Forelimb muscle (tissue), 1 donor: ENCODE results near the gene MAP1B. TPM values are rescaled to one million over a fixed set of nuclear protein-coding genes. Genes with fewer than 3 reads are reported as not detected.
A peak's percentile ranks its signal among the peaks of the same experiment; 100 is the strongest.

Source experiments
- DNase-seq: peaks from one replicate; pipeline ENCODE4 v3.0.0-alpha.2; 2013; ENCODE audit warnings: low read depth
- polyA plus RNA-seq: library from polyadenylated mRNA; unstranded; fragments of 120-200 nt; gene quantifications from one replicate; pipeline ENCODE4 v1.2.1, GENCODE V29; 2013; ENCODE audit not compliant: insufficient read length

The MAP1B gene
- polyA plus RNA-seq, 1 donor = 32.5 TPM

DNA sequence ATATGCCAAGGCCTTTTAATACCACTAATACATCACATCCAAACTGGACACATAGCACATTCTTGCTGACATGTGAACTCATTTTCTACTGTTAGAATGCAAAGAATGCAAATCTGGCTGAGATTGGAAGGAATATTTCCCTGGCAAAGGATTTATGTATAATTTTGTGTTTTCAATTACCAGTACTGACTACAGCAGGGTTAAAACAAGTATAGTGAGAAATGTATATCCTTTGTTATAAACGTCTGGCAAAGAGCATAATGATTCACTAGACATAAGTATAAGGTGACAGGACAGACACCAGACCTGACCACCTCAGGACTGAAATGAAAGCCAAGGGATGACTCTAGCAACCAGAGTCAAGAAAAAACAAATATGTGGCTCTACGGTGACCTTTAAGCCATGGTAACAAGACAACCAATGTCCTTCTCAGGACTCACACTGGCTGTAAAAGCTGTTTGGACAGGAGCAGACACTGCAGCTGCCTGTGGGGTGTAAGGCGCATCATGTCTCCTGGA lies 117.7 kb downstream of the MAP1B start:
- no peak for DNase-seq

DNA sequence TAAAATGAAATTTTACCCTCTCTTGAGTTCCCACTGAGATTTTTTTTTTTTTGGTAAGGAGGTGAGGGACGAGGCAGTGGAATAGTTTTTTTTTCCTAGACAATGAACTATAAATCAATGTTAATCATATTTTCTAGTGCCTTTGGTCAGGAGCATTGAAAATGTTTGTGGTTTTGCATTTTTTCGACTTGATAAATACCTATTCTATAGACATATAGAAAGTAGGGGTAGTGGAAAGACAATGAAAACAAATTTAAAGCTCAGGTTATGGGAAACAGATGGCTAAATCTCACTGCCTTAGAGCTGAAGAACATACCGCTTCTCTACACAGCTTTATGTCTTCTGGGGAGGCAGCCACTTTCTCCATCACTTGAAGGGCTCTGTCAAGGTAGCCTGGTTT lies 118.5 kb downstream of the MAP1B start:
- no peak for DNase-seq

DNA sequence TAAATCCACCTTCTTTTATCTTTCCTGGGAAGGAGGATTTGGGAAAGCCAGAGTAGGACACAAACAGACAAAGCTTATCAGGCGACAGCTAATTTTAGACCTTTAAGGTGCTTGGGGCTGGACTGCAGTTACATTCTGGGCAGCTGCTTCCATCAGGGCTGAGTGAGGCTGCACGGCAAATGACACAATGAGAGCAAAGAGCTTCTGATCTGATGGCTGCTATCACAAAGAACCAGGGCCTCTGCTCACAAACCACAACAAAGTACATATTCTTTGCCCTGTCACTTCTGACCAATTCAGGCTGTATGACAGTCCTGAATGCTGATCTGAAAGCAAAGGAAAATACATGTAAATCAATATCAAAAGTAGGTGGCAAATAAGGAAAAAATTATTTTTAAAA lies 119.7 kb downstream of the MAP1B start:
- DNase-seq = no peak

DNA sequence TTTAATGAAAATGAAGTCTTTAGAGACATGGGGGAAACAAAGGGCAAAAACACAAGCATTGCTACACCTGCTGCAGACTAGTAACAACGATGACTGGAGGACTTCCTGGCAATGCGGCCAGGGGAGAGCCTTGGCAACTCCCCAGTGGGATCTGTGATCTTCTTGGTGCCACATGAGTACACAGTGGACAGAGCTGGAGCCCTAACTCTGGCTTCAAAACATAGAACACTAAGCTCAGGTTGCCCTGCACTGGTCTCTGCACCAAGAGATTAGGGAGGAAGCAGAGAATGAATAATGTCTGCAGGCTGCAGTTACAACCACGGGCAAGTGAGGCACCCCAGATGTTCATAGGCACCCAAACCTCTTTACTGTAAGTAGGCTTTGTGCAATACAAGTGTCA lies 121.7 kb downstream of the MAP1B start:
- DNase-seq = no peak

DNA sequence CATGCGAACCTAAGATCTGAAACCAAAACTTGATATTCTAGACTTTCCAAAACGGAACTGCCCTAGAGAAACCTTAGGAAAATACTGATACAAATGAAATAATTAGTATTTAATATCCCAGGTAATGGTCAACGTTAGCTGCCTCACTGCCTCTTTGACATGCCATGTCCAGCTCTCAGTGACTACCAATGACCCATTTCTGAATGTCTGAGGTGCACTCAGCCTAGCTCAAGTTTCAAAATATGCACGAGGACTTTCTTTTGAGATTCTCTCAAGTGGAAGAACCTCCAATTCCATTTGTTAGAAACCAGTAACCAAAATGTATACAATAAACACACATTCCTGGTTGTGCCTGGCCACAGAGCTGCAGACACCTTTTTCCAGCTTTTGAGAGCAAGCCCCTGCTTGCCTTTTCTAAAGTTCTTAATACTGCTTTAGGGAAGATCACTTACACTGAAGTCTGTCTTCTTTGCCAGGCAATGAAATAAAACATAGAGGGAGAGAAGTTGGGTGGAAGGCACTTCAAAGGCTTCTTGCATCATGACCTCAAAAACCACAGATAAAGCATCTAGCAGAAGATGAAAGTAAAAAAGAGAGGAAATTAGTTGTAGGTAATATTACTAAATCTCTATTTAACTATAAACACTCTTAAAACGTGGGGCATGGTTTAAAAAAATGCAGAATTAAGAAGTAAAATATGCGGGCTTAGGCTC lies 124.9 kb downstream of the MAP1B start:
- no peak for DNase-seq

DNA sequence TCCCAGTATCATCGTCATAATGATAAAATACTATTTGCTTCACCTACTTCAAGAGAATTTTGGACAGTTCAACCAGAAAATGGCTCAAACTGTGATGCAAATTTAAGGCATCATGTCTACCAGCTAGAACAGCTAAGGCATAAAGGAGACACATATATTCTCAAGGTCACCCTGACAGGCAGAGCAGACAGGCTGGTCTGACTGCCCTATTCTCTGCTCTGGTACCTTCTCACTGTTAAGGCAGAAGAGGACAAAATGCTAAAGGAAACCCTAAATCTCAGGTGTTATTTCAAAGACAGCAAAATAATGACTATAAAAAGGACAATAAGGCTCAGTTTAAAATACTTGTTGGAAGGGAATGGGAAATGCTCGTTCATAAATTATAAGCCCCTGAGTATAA lies 125.6 kb downstream of the MAP1B start:
- DNase-seq = no peak

DNA sequence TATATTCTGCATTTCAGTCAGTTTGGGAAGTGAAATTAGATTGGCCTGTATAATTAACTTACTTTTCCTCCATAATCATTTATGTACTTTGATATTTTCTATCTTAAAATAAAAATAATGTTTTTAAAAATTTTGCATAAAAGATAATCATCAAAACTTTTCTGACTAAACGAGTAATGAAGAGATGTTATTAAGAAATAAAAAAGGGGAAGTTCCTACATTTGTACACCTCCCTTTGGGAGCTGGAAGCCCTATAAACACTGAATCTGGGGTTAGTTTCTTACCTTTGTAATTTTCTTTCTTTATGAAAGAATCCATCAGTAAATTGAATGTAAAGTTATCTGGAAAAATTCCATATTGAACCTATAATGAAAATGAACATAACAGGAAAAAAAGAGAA lies 126.6 kb downstream of the MAP1B start:
- DNase-seq = no peak

DNA sequence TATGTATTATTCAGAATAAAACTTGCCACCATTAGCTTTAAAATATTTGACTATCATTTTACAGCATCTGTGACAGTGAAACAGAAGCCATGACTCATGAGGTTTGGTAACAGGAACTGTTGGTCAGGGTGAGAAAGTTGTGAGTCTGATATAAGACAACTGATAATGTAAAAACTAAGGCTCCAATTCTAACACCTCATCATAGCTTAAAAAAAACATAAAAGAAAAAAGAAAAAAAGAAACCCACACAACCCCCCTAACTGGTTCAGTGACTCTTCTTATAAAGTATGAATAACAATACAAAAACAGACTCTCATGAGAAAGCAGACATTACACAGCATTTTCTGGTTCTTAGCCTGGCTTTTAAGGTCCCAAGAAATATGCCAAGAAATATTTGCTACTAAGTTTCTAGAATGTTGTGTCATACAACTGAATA lies 127.0 kb downstream of the MAP1B start:
- no peak for DNase-seq

DNA sequence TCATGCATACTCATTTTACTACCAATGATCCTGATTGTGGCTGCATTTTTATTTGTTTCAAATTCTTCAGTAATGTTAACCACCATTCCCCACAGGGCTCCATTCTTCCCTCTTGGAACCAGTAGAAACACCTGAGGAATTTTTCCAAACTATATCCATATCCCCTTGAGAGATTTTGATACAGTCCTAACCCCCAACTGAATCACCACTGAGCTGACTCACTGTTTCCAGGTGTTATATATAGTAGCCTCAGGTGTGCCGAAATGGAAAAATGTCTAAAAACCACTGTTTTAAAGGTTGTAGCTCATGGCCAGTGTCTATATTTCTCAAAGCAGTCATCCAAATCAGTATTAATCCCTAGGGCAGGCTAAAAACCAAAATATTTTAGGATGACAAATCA lies 127.6 kb downstream of the MAP1B start:
- no peak for DNase-seq

DNA sequence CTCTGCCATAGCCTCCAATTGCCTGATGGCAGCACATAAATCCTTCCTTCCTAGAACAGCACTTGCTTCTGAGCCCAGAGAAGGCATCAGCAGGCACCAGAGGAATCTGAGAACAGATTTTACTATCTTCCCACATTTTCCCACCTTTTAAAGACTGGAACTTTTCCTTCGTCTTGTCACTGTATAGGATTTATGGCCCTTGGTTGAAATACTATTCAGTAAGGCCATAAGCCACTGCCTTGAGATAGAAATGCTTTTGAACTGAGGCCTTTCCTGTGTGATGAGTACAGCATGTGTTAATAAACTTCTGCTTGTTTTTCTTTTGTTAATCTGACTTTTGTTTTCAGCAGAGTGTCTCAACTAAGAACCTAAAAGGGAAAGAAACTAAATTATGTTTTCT lies 128.4 kb downstream of the MAP1B start:
- no peak for DNase-seq

DNA sequence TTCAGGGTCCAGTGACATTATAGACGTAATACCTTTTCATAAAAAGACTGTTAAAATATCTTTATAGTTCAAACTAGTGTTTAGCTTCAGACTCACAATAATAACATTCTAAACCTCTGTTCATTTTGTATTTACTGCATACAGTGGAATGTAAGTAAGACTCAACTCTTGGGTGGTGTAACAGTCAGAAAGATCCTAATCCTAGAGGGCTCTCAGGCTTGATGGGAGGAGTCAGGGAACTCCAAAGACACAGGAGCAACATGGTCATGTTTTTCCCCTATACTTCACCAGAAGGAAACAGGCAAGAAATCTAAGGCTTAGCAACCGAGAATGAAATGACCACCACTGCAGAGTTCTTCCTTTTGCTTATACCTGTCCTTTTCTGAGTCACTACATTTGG lies 130.1 kb downstream of the MAP1B start:
- no peak for DNase-seq

DNA sequence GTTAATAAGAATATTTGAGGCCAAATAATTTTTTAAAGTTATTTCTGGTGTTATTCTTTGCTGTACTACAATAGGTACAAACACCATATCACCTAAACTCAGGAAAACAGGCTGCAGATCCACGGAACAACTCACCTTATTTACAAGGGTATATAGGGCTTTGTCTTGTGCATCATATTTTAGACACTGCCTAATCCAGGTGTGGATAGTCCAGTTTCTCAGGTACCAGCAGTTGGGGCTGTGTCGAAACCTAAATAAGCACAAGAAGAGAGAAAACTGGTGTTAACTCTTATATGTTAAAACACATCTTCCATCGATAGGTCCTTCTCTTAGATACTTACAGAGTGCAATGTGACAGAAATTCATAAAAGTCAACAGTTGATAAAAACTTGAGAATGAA lies 130.6 kb downstream of the MAP1B start:
- no peak for DNase-seq

DNA sequence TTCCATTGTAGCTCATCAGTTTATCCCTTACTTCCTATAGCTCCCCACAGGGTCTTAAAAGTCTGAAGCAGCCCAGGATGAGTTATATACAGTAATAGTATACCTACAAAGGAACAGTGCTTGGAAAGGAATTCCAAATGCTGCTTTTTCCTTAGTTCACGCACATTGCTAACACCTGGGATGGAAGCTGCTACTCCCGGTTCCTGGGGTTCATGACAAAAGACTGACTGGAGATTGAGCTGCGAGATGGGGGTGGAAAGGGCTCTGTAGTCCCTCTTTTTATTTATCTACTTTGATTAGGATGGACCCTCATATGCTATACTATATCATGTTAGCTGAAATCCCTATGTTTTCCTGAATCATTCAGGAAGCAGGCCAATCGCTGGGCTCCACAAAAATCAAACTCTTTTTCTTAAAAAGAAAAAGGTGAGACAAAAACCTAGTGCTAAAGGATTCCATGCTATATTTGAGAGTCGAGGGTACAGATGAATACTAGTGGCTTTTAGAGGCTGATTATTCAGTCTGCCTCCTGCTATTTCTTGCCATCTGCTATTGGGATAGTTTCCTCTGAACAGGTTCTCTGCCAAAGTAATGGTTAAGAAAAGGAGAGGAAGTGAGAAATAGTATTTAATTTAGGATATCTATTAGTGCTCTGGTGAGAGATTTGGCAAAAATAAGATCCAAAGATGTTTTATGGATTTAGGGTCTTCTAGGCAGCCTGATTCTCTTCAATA lies 131.6 kb downstream of the MAP1B start:
- no peak for DNase-seq

DNA sequence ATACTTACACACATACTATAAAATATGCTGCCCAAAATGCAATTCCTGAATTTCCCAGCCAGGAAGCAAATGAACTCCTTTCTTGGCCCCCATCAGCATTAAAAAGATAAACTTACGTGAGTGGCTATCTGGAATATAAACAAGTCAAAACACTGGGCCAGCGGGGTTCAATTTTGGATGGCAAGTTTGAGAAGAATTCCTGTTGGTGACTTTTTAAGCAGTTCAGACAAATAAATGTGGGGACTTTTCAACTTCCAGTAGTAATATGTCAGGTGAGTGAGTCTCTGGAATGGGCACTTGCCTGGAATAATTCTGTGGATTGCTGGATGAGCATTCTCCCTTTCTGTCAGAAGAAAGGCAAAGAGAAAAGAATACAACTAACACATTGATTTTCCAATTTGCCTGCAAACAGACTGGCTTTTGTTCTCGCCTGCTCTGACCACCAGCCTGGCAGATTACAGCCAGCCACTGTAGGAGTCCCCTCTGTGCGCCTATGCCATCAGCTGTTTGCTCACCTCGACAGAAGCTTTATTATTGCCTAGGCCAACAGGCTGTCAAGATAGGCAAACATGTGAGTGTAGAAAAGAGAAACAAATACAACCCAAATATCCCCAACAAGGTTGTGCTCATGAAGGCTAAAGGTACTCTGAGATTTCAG lies 134.2 kb downstream of the MAP1B start:
- no peak for DNase-seq

DNA sequence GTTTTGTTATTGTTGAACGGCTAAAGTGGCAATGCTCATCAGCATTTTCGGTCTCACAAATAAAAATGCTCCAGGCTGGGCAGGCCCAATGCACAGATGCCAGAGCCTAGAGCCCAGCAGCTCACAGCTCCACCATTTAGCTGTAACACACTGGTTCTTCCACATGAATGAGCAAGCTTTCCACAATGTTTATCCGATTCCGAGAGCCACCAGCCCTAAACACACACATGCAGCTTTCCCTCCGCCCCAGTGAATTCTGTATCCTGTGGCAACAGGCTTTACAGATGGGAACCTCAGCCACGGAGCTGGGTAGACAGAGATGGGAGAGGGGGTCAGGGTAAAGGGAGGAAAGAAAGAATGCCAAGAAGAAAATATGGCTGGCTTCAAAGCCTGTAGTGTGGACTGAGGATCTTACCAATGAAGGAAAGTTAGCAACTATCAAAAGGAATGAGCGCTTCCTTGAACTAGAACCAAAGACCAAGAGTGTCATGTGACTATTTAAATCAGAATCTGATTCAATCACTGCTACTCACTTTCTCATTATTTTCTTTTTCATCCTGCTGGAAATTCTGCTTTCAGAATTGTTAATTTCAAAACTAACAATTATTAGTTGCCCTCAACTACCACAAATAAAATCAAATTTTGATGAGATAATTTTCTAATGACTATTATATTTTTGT lies 135.7 kb downstream of the MAP1B start:
- no peak for DNase-seq

DNA sequence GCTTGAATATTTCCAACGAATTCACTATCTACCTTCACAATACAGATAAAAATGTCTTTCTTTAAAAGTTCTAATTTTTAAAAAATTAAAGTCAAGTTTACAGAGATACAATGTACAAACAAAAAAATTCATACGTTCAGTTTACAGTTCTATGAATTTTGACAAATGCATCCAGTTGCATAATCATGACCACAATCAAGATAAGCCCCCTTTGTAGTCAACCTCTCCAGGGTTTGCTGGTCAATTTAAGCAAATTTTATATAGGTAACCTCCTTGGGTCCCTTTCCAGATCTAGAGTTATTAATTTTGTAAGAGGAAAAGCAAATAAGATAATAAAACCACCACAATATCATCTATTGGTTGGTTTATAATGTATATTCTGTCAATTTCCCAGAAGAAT lies 136.4 kb downstream of the MAP1B start:
- no peak for DNase-seq

DNA sequence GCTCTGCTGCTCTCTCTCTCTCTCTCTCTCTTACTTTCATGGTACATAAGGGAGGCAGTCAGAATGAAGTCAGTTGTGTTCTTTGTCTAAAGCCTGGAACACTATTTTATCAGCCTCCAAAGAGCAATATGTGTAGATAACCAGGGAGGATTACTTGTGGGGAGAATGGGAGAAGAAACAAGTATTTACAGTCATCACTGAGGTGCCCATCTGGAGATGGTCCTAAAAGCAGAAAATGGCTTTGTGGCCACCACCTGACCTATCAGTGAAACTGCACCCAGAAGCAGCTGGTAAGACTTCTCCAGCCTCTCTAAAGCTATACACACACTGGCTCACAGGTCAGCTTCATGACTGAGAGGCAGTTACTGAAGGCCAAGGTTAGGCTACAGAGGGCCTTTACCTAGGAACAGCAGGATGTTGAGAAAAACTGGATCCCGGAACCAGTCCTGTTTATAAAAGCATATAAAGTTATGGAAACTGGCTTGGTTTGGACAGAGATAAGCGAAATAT lies 137.6 kb downstream of the MAP1B start:
- DNase-seq = no peak

DNA sequence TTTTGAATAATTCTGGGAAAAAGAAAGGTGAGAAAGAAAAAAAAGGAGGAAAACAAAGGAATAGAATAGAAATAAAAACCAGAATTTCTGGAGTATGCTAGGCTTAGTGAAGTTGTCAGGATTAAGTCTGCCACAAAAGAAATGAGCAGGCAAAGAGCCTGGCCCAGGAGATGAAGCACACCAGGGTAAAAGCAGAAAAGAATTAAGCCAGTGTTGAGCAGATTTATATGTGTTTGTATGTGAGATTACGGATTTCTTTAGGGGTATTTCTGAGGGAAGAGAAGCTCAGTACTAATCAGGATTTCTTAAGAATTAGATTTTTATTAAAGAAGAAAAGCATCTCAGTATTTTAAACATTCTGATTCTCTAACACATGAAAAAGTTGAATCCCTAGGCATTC lies 138.3 kb downstream of the MAP1B start:
- DNase-seq = no peak

DNA sequence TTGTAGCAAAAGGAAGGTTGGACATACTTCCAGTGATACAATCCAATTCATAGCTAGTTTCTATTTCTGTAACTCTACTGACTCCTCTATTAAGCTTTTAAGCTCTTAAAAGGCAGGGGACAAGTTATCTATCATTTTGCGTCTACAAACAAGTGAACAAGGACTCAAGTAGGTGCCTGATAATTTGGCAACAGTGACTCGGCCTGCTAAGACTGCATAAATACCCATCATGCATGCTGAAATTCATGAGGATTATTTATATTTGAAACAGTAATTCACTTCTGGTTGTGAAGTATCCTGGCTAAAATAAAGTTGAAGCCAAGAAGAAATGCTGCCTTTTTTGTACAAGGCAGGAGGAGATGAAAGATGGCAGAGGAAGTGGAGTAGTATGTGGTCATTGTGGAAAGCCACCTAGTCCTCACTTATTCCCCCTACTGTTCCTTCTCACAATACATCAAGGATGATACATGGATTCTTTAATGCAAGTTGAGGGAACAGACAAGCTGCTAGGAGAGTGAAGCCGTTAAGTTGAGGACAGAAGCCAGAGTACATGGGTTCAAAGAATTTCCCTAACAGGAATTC lies 138.8 kb downstream of the MAP1B start:
- DNase-seq = no peak

DNA sequence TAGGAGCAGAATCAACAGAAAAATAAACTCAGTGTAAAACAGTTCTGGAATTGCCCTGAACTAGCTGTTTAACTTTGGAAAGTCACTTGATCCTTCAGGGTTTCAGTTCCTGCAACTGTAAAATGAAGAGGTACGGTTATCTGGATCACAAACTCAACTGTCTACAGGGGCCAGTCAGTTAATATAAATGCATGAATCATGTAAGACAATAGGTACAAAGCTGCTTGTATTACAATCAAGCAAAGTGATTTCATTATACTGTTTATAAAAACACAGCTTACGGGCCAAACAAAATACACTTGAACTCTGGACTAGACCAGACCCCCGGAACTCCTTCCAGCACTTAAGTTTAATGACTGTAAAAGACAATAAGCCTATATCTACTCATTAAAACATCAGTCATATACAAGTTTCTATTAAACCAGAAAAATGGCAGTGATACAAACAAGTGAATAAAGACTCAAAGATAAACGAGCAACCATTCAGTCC lies 139.7 kb downstream of the MAP1B start:
- DNase-seq = no peak

DNA sequence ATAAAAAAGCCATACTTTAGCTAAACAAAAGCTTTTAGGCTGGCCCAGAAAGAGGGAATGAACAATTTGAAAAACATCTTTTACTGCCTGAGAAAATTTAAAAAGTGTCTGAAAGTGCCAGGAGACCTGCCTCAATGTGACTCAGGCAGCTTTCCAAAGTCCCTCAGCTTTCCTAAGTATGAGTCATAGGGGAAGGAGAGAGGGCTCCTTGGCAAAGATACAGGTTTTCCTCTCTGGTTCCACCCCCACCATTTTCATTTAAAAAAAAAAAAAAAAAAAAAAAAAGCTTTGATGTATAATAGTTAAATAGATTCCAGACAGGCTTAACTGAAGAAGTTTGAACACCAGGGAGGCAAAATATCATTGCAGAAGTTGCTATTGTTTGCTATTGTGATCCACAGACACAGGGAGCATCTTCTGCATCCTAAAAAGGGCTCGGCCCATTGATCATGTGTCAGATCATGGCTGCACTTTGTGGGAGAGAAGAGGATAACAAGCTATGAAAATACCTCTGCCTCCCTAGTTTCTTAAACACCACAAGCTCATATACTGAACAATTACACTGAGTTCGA lies 141.2 kb downstream of the MAP1B start:
- DNase-seq = peak; percentile 46
